HG03439 (cell line): ENCODE measurements around the gene DRAXIN.
"Not testable (repeated sequence)": the region's sequence is repeated elsewhere in the genome, so short reads cannot be mapped to it uniquely, and the experiment has no call there.

ENCODE experiments used
- ATAC-seq: cut with Tn5 transposase; IDR thresholded peaks from one replicate; pipeline ENCODE4 v1.9.1; 2021; ENCODE audit warnings: mild to moderate bottlenecking, moderate library complexity; ENCODE audit not compliant: unreplicated experiment

DRAXIN gene

GRCh38 chr1:11691302-11691914 lies at the start of gene DRAXIN:
Gene DRAXIN, plus strand, starts transcription at chr1:11691710. Its CDS starts 14,549 bp downstream, at chr1:11706259.
- no peak for ATAC-seq

GRCh38 chr1:11641776-11642305 lies 49.7 kb upstream of the DRAXIN start:
- ATAC-seq: no peak

GRCh38 chr1:11642418-11643017 lies 49.0 kb upstream of the DRAXIN start:
- not testable (repeated sequence) for ATAC-seq

GRCh38 chr1:11643782-11644181 lies 47.7 kb upstream of the DRAXIN start:
- no peak for ATAC-seq

- no peak for ATAC-seq
Observed at GRCh38 chr1:11645270-11645669, 46.2 kb upstream of the DRAXIN start.

GRCh38 chr1:11645670-11646265 lies 45.7 kb upstream of the DRAXIN start:
- no peak for ATAC-seq

GRCh38 chr1:11646317-11646716 lies 45.2 kb upstream of the DRAXIN start:
- no peak for ATAC-seq

GRCh38 chr1:11647333-11647732 lies 44.2 kb upstream of the DRAXIN start:
- ATAC-seq: no peak

GRCh38 chr1:11648039-11648438 lies 43.5 kb upstream of the DRAXIN start:
- no peak for ATAC-seq

GRCh38 chr1:11648732-11649158 lies 42.8 kb upstream of the DRAXIN start:
- ATAC-seq: no peak

- no peak for ATAC-seq
Observed at GRCh38 chr1:11649237-11649623, 42.3 kb upstream of the DRAXIN start.

GRCh38 chr1:11649624-11650330 lies 41.7 kb upstream of the DRAXIN start:
- no peak for ATAC-seq

- ATAC-seq: no peak
Observed at GRCh38 chr1:11650331-11650991, 41.0 kb upstream of the DRAXIN start.

GRCh38 chr1:11651017-11651416 lies 40.5 kb upstream of the DRAXIN start:
- no peak for ATAC-seq

GRCh38 chr1:11652203-11652780 lies 39.2 kb upstream of the DRAXIN start:
- no peak for ATAC-seq

- ATAC-seq: no peak
Observed at GRCh38 chr1:11653101-11653860, 38.2 kb upstream of the DRAXIN start.

GRCh38 chr1:11653861-11654136 lies 37.7 kb upstream of the DRAXIN start:
- ATAC-seq: no peak

GRCh38 chr1:11654137-11654938 lies 37.2 kb upstream of the DRAXIN start, which contains the start of the genes FBXO2 and FBXO44:
Gene FBXO2, minus strand, starts transcription at chr1:11654429. Its CDS starts 89 bp downstream, at chr1:11654340.
Gene FBXO44, plus strand, starts transcription at chr1:11654877. Its CDS starts 959 bp downstream, at chr1:11655836.
- ATAC-seq: peak; percentile 62
